NCI-H1417 (cell line): ENCODE data around the gene WNT11.

Source experiments
- DNase-seq, 3 experiments: peaks; one replicate each; lab custom pipeline; 2025; lab: John Stamatoyannopoulos, UW

Gene WNT11

GRCh38 chr11:76218449-76219178 lies 12.3 kb upstream of the WNT11 start:
- DNase-seq = peak in 1 of 3 experiments; percentile 24

DNA sequence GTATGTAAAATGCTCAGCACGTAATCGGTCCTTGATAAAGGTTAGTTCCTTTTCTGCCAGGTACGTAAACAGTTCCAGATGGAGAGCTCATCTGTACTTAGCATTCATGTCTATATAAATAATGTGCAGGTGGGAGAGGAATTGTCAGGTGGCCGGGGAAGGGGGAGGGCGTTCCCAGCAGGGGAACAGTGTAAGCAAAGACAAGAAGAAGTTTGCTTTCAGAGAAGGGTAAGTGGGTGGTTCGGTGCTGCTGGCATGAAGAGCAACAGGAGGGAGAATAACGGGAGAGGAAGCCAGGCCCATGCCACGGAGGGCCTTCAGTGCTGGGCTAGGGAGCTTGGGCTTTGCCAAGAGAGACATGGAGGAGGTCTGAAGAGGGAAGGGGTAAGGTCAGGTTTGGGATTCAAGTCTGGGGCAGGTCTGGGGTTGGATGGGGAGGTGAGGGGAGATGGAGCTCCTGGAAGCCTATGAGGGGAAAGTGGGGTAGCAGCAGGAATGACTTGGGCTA lies 11.4 kb upstream of the WNT11 start:
- DNase-seq = peak; percentile 68 to 91 (median 72)

GRCh38 chr11:76216536-76217325 lies 10.4 kb upstream of the WNT11 start:
- no peak for DNase-seq

- DNase-seq = peak in 1 of 3 experiments; percentile 12
Observed at GRCh38 chr11:76215941-76216340, 9.6 kb upstream of the WNT11 start.

GRCh38 chr11:76214968-76215548 lies 8.8 kb upstream of the WNT11 start:
- no peak for DNase-seq

GRCh38 chr11:76214186-76214585 lies 7.9 kb upstream of the WNT11 start:
- DNase-seq = no peak

DNA sequence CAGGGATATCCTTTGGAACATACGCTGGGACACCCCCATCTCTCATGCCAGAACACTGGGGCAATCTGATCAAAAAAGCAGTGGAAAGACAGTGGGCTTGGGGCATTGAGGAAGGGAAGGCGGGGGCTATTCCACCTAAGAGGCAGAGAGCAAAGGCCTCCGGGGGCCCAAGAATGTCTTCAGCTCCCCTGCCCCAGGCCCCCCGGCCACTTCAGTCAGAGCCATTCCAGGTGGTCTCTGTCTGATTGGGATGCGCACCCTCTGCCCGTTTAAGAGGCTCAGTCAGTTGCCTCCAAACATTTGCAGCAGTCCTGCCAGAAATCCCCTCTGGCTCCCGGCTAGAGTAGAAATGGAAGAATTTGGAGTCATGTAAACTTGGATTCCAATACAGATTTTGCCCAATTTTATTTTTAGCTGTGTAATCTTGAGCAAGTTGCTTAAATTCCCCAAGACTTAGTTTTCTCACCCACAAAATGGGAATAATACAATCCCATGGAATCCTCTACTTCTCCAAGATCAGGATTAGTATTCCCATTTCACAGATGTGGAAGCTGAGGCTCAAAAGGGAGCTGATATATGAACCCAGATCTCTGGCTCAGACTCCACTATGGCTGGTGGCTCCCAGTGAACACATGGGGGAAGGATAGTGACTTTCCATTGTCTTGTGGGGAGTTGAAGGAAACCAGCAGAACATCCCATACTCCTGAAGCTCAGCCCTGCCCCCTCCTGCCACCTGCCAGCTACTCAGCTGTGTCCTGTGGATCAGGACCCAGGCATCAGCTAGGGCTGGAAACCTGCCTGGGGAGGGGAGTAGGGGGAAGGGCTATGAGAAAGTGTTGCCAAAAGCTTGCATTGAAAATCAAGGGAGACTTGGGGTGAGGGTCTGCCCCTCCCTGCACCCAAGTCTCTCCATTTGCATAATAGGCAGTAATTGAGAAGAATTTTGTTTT lies 6.1 kb upstream of the WNT11 start:
- peak in 1 of 3 experiments; percentile 27 for DNase-seq

GRCh38 chr11:76210931-76211851 lies 4.9 kb upstream of the WNT11 start:
- no peak for DNase-seq

DNA sequence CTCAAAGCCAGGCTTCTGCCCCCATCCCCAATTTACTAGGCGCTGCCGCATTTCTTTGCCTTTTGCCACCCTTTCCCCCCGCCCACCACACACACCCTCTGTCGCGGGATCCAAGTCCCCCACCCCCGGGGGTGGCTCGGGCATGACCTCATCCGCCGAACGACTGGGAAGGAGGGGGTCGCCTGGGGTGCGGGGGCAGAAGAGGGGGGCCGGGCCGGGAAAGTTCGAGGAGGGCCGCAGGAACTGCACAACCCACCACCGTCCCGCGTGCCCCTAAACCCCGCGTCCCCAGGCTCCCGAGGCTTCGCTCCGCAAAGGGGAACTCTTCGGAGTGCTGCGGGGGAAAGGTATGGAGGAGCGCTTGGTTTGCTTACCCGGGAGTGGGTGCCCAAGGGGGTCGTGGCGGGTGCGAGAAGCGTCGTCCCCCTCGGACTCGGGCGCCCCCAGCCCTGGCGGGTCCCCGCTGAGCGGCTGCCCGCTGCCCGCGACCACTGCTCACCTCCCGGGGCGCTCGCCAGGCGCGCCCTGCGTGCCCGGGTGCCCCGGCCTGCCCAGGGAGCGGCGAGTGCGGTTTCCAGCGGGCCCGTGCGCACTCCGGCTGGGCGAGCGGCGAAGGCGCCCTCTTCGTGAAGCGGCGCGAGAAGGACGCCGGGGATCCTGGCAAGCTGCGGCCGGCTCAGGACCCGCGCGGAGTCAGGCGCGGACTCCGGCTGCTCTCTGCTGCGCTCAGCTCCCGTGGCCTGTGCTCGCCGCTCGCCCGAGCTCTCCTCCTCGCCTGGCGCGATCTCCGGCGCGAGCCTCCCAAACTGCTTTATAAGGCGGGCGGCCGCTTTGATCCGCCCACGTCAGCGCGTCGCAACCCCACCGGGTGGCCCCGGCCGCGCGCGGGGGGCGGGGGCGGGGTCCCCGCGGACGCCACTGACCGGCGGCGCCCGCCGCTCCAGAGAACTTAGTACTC lies 4.0 kb upstream of the WNT11 start:
- peak; percentile 8 to 80 (median 78) for DNase-seq

DNA sequence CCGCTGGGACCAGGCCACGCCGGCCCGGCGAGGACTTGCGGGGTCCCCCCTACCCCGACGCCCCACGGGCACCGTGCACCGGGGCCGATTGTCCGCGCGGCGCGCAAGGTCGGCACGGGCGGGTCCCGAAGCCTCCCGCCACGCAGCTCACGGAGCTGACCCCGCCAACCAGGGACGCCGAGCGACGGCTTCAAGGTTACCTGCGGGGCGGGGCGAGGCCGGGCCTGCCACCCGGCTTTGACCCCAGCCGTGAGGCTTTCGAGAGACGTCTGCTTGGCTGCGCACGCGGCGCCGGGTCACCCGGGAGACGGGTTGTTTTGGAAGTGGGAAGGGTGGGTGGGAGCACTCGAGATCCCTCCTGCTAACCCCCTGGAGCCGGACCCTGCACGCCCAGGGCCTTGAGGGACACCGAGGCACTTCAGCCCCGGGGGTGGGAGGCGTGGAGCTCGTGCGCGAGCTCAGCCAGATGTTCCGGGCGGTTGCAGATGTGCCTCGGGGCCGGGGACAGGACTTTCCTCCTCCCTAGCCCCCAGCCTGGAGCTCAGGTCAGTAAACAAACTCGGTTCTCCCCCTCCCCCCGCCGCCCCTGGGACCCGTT lies 3.2 kb upstream of the WNT11 start:
- peak in 2 of 3 experiments; percentile 79 to 88 for DNase-seq

DNA sequence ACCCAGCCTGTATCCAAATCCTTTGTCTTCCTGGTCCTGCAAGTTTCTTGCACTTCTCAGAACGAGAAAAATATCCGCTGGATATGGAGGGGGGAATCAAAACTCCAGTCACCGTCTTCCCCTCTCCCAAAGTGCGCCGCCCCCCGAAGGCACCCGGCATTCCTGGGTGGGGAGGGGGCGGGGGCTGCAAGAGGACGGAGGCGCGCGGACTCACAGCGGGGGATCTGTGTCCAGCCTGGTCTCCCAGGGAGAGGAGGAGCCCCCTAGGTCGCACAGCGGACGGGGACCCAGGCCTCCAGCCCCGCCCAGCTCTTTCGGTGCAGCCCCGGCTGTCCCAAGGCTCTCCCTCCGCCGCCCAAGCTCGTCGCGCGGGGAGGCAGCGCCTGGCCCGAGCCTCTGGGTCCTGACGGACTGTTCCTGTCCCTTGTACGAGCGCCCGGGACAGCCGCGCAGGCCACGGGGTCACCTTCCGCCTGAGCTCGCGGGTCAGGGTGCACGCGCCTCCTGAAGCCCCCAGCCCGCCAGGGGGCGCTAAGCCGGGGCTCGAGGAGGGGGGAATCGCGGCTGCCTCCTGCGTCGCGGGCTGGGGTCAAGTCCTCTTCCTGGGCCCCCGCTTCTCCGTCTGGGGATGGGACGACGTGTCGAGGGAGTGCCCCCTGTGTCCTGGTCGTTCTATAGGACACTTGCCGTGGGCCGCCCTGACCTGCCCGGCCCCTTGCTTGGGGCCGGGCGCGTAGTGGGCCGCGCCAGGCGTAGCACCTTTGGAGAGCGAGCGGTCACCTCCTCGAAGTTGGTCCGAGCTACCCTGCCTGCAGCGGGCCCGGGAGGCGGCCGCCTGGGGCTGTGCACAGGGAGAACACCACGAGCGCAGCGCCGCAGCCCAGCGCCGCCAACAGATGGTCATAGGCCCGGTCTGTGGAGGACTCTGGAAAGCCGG lies 2.4 kb upstream of the WNT11 start:
- peak; percentile 50 to 89 (median 86) for DNase-seq

DNA sequence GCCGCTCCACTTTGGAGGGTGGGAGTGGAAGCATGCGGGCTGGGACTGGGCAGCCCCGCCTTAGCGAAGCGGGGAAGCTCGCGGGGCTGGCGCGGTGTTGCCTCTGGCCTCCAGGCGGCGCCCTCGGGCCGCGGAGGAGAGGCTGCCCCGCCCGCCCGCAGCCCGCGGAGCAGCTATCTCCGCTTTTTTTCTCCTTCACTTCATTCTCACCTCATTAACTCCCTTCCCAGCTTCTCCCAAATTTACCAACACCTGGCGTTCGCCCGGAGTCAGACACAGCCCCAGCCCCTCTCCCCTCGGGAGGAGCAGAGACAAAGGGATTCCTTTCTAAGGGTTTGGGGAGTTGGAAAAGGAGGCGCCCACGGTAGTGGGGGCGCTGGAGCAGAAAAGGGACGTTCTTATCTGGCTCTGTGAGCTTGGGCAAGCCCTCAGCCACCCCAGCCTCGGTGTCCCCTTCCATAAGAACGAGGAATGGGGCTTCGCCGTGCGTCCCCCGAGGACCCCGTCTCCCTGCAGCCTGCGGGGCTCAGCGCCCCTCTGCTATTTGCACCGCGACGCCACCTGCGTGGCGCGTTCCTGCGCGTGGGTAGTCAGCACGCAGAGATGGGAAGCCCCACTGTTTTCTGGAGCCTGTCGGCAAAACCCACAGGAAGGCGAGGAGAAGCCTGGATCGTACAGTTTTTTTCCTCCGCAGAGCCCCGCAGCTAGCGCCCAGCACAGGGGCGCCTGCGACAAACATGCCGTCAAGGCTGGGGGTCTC lies 1.5 kb upstream of the WNT11 start:
- DNase-seq = peak; percentile 79 to 86 (median 86)

GRCh38 chr11:76206077-76206326 lies 300 bp downstream of the WNT11 start:
- no peak for DNase-seq

DNA sequence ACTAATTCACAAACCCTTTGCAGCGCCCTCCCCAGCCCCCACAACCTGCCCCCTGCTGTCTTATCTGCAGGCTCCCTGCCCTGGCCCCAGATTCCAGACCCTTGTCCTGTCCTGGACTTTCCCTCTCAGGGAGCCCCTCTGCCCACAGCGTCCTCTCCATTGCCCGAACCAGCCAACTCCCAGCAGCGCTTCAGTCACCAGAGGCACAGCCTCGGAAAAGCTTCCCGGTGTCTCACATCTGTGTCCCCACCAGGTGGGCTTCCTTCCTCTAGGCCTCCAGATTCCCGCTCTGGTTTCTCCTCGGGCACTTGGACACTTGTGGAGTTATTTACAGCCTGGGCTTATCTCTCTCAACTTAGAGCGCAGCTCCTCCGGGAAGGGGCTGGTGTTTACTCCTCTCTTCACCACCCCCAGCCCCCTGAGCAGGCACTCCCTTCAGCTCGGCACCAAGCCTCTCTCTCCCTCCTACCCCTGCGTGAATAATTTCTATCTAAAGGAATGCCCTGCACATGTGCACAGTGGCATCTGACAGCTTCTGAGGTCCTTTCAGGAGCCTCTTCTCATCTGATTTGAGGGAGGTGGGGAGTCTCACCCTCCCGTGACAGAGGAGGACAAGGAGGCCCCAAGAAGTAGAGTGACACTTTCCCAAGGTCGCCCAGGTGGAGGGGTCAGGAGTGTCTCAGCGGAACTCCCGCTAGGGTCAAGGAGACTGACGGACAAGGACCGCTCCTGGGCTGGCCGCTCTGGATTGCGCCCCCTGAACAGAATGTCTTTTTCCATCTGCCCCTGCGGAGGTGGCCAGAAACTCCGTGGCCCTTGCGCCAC lies 838 bp downstream of the WNT11 start:
- no peak for DNase-seq

DNA sequence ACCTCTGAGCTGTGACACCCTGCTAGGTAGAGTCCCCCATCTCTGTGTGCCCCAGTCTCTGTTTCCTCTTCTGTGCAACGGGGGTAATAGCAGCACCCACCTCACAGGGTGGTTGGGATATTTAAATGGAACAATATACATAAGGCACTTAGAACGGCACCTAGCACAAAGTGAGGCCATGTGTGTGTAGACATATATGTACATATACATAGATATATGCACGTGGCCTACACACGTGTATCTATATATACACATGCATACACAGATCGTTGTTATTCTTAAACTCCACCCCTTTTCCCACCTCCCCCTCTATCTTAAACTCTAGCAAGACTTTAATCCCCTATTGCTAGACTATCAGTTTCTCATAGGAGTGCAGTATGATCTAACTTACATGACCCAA lies 2.4 kb downstream of the WNT11 start:
- no peak for DNase-seq
